GM12801 (cell line): ENCODE results near the gene ZBBX.

Experiments
- CTCF ChIP-seq: IDR thresholded peaks from one replicate; pipeline ENCODE4 v1.5.1; 2011; ENCODE audit warnings: control low read depth; ENCODE audit not compliant: insufficient read length; ENCODE audit errors: extremely low read depth

ZBBX gene

GRCh38 chr3:167198949-167199600 is 181.0 kb downstream of the ZBBX start:
- TF ChIP-seq CTCF, result no peak
